ENCODE results near the gene DOHH. TPM values are rescaled to one million over a fixed set of nuclear protein-coding genes. Genes with fewer than 3 reads are reported as not detected.

Gene DOHH
- total and polyA plus RNA-seq, 2 experiments from 2014 or later: 19.0 to 34.7 TPM

- H2AFZ ChIP-seq: no peak overlapping the region
- H3K4me3 ChIP-seq: no peak overlapping the region
- Mint-ChIP-seq H3K27ac (no peak overlapping the region), H3K27me3 (ENCODE audit: insufficient read depth, low read depth, poor library complexity) (peaks cover 12% of the 10 kb centered on the region), H3K9me3 (no peaks in the 10 kb centered on the region), H3K4me1 (no peaks in the 10 kb centered on the region; the same call in 2 of the 3 replicates), H3K4me3 (no peak overlapping the region), H3K36me3 (ENCODE audit: low read depth) (peaks cover 7% of the 10 kb centered on the region)
- H3F3A ChIP-seq (replicated peaks; ENCODE audit: low read depth): peaks cover 6% of the 10 kb centered on the region; the same call in 1 of the 2 replicates
- no peaks in the 10 kb centered on the region for H3K9me2 ChIP-seq (ENCODE audit: insufficient read depth)
- DNase-seq (ENCODE audit: low spot score): no peak
- H3K4me2 ChIP-seq: no peak overlapping the region
- H3K36me3 ChIP-seq (ENCODE audit: insufficient read depth): no peaks in the 10 kb centered on the region
- no peak for TF ChIP-seq ETS1 (IDR thresholded peaks at IDR 0.05)
- no peak for TF ChIP-seq ZNF462 (CRISPR knock-in tag; IDR thresholded peaks at IDR 0.05)
- no peak for TF ChIP-seq ZNF114 (CRISPR knock-in tag; IDR thresholded peaks at IDR 0.05)
- no peak for TF ChIP-seq STAT1 (IDR thresholded peaks at IDR 0.05; ENCODE audit: unreplicated experiment)
- no peaks in the 10 kb centered on the region for H3K79me2 ChIP-seq (replicated peaks; ENCODE audit: insufficient read depth)
- H3K27ac ChIP-seq (ENCODE audit: low read depth): no peak overlapping the region
- H4K20me1 ChIP-seq (replicated peaks; ENCODE audit: insufficient read depth): peaks cover 7% of the 10 kb centered on the region
- no peaks in the 10 kb centered on the region for H3K4me1 ChIP-seq (ENCODE audit: insufficient read depth)
- ATAC-seq: no peak
- H3K27me3 ChIP-seq (ENCODE audit: insufficient read depth): no peaks in the 10 kb centered on the region
Measured at GRCh38 chr19:3545669-3546034, 45.2 kb upstream of the DOHH start.
